Stomach (tissue), 4 donors: ENCODE measurements around the gene EXPH5.

Source experiments
- EP300 ChIP-seq: sonication (generic); formaldehyde crosslinking; IDR thresholded peaks from one replicate; pipeline ENCODE4 v1.6.1; 2017; ENCODE audit warnings: antibody characterized with exemption
- POLR2A ChIP-seq, 4 donors: fragments of 450-650 bp; IDR thresholded peaks; one replicate each; pipeline ENCODE4 v1.6.1; 2016; ENCODE audit warnings: antibody characterized with exemption in 4 of 4, control low read depth in 2 of 4, mild to moderate bottlenecking in 1 of 4, moderate library complexity in 1 of 4

DNA sequence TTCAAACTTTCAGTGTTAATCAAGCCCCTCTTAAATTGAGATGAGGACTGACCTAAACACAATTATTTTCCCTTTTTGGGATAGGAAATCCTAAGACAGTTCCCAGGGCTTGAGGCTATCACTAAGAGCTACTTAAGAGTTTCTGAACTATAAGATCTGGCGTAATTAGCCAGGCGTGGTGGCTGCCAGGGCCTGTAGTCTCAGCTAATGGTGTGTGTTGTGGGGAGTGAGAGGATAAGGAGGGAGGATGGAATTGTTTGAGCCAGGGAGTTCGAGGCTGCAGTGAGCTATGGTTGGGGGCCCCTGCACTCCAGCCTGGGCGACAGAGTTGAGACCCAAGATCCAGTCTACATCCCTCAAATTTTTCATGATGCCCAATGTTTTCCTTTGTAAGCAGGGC, 23.5 kb upstream of the EXPH5 start:
- TF ChIP-seq EP300 (no peak), POLR2A (IDR thresholded peaks at IDR 0.05) (no peak)
